Skeletal muscle satellite cell (primary cell): ENCODE data around the gene CSF1.

ENCODE experiments used
- H3K27me3 ChIP-seq: 2 replicates; pipeline ENCODE4 v1.7.0; 2013; ENCODE audit warnings: low read length; ENCODE audit not compliant: control insufficient read depth, insufficient read depth
- H3K36me3 ChIP-seq: 2 replicates; pipeline ENCODE4 v1.7.0; 2013; ENCODE audit warnings: mild to moderate bottlenecking, control low read depth, low read length; ENCODE audit not compliant: insufficient read depth
- H3K4me1 ChIP-seq: 2 replicates; pipeline ENCODE4 v1.7.0; 2013; ENCODE audit warnings: low read length; ENCODE audit not compliant: control insufficient read depth, insufficient read depth
- H3K4me2 ChIP-seq: 2 replicates; pipeline ENCODE4 v1.7.0; 2013; ENCODE audit warnings: mild to moderate bottlenecking, low read length
- H3K4me3 ChIP-seq: 2 replicates; pipeline ENCODE4 v1.7.0; 2013; ENCODE audit warnings: low read length
- H3K9ac ChIP-seq: 2 replicates; pipeline ENCODE4 v1.7.0; 2013; ENCODE audit warnings: mild to moderate bottlenecking, low read depth, low read length, moderate library complexity
- H3K9me3 ChIP-seq: replicated peaks from 2 replicates; pipeline ENCODE4 v1.7.0; 2013; ENCODE audit warnings: mild to moderate bottlenecking, control low read depth, low read length

CSF1 gene

GRCh38 chr1:109895720-109896504 lies 14.7 kb upstream of the CSF1 start:
- Histone ChIP-seq H3K4me1 (peaks cover 18% of the 10 kb centered on the region), H3K4me3 (peak overlapping the region; percentile 34), H3K9ac (peak overlapping the region; percentile 32), H3K4me2 (peak overlapping the region; percentile 26), H3K27me3 (no peaks in the 10 kb centered on the region), H3K36me3 (no peaks in the 10 kb centered on the region), H3K9me3 (no peaks in the 10 kb centered on the region)

GRCh38 chr1:109896681-109897080 lies 14.0 kb upstream of the CSF1 start:
- Histone ChIP-seq H3K4me2 (no peak overlapping the region), H3K4me1 (peaks cover 18% of the 10 kb centered on the region), H3K27me3 (no peaks in the 10 kb centered on the region), H3K9ac (no peak overlapping the region), H3K9me3 (no peaks in the 10 kb centered on the region), H3K36me3 (no peaks in the 10 kb centered on the region), H3K4me3 (no peak overlapping the region)

- H3K4me1 ChIP-seq: peaks cover 17% of the 10 kb centered on the region
- H3K36me3 ChIP-seq: no peaks in the 10 kb centered on the region
- H3K27me3 ChIP-seq: no peaks in the 10 kb centered on the region
- no peak overlapping the region for H3K9ac ChIP-seq
- no peak overlapping the region for H3K4me2 ChIP-seq
- no peak overlapping the region for H3K4me3 ChIP-seq
- H3K9me3 ChIP-seq: no peaks in the 10 kb centered on the region
Observed at GRCh38 chr1:109897259-109897955, 13.2 kb upstream of the CSF1 start.

- H3K4me3 ChIP-seq: no peak overlapping the region
- H3K36me3 ChIP-seq: no peaks in the 10 kb centered on the region
- H3K4me1 ChIP-seq: peaks cover 11% of the 10 kb centered on the region
- no peaks in the 10 kb centered on the region for H3K27me3 ChIP-seq
- H3K9ac ChIP-seq: no peak overlapping the region
- H3K4me2 ChIP-seq: no peak overlapping the region
- no peaks in the 10 kb centered on the region for H3K9me3 ChIP-seq
Observed at GRCh38 chr1:109898842-109899241, 11.8 kb upstream of the CSF1 start.

GRCh38 chr1:109901141-109901523 lies 9.5 kb upstream of the CSF1 start:
- H3K4me1 ChIP-seq: peaks cover 9% of the 10 kb centered on the region
- H3K4me2 ChIP-seq: no peak overlapping the region
- H3K4me3 ChIP-seq: no peak overlapping the region
- H3K9me3 ChIP-seq: no peaks in the 10 kb centered on the region
- no peak overlapping the region for H3K9ac ChIP-seq
- H3K27me3 ChIP-seq: no peaks in the 10 kb centered on the region
- no peaks in the 10 kb centered on the region for H3K36me3 ChIP-seq

- Histone ChIP-seq H3K36me3 (no peaks in the 10 kb centered on the region), H3K27me3 (no peaks in the 10 kb centered on the region), H3K9ac (no peak overlapping the region), H3K4me1 (peaks cover 5% of the 10 kb centered on the region), H3K4me2 (no peak overlapping the region), H3K4me3 (no peak overlapping the region), H3K9me3 (no peaks in the 10 kb centered on the region)
Observed at GRCh38 chr1:109901524-109902145, 9.0 kb upstream of the CSF1 start.

GRCh38 chr1:109902204-109902985 lies 8.3 kb upstream of the CSF1 start:
- Histone ChIP-seq H3K27me3 (no peaks in the 10 kb centered on the region), H3K4me2 (no peak overlapping the region), H3K36me3 (no peaks in the 10 kb centered on the region), H3K4me3 (no peak overlapping the region), H3K9ac (no peak overlapping the region), H3K9me3 (no peaks in the 10 kb centered on the region), H3K4me1 (peaks cover 5% of the 10 kb centered on the region)

GRCh38 chr1:109903376-109903930 lies 7.2 kb upstream of the CSF1 start:
- H3K36me3 ChIP-seq: no peaks in the 10 kb centered on the region
- no peaks in the 10 kb centered on the region for H3K9me3 ChIP-seq
- H3K4me1 ChIP-seq: peaks cover 5% of the 10 kb centered on the region
- no peaks in the 10 kb centered on the region for H3K27me3 ChIP-seq
- H3K9ac ChIP-seq: no peak overlapping the region
- H3K4me2 ChIP-seq: no peak overlapping the region
- no peak overlapping the region for H3K4me3 ChIP-seq

- Histone ChIP-seq H3K4me3 (no peak overlapping the region), H3K27me3 (no peaks in the 10 kb centered on the region), H3K9me3 (no peaks in the 10 kb centered on the region), H3K9ac (no peak overlapping the region), H3K4me1 (peaks cover 5% of the 10 kb centered on the region), H3K4me2 (no peak overlapping the region), H3K36me3 (no peaks in the 10 kb centered on the region)
Observed at GRCh38 chr1:109904105-109904817, 6.4 kb upstream of the CSF1 start.

GRCh38 chr1:109905491-109905890 lies 5.2 kb upstream of the CSF1 start:
- Histone ChIP-seq H3K36me3 (no peaks in the 10 kb centered on the region), H3K9me3 (no peaks in the 10 kb centered on the region), H3K4me3 (no peak overlapping the region), H3K27me3 (no peaks in the 10 kb centered on the region), H3K4me2 (no peak overlapping the region), H3K9ac (no peak overlapping the region), H3K4me1 (peaks cover 12% of the 10 kb centered on the region)
